Measurements from ENCODE around the gene C2CD2.

Gene C2CD2

DNA sequence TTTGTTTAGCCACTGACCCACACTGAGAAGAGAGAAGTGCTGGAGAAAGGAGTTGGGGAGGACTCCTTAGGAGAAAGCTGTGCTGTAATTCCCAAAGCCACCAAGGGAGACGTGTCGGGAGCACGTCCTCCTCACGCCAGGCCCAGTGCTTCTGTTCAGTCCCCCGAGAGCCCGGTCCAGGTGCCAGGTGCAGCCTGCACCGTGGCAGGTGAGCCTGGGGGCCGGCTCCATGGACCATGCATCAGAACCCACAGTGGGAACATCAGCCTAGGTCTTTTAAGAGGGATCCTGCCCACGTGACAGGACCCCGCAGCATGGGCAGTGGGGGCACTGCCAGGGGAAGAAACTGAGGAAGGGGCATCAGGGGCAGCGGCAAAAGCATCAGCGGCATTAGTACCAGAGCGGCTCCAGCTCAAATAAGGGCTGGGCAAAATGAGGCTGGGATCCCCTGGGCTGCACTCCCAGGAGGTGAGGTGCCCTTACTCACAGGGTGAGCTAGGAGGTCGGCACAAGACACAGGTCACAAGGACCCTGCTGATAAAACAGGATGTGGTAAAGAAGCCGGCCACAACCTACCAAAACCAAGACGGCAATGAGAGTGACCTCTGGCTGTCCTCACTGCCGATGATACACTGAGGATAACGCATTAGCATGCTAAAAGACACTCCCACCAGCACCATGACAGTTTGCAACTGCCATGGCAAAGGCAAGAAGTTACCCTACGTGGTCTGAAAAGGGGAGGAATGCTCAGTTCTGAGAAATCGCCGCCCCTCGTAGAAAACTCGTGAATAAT lies 50.1 kb downstream of the C2CD2 start:
- DNase-seq: no peak

DNA sequence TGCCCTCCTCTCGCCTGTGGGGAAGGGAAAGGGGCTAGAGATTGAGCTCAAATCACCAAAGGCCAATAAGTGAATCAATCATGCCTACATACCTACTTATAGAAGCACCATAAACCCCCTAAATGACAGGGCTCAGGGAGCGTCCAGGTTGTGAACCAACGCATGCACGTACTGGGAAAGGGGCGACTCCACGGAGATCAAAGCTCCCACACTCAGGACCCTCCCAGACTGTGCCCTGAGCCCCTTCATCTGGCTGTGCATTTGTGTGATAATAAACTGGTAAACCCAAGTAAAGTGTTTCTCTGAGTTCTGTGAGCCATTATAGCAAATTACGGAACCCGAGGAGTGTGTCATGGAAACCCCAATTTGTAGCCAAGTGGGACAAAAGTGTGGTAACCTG lies 50.9 kb downstream of the C2CD2 start:
- no peak for DNase-seq

- no peak for DNase-seq
These were observed 52.0 kb downstream of the C2CD2 start for GRCh38 chr21:41901782-41902181.

GRCh38 chr21:41901099-41901498 lies 52.7 kb downstream of the C2CD2 start:
- no peak for DNase-seq

- DNase-seq: no peak
These were observed 53.4 kb downstream of the C2CD2 start for GRCh38 chr21:41900401-41900800.

DNA sequence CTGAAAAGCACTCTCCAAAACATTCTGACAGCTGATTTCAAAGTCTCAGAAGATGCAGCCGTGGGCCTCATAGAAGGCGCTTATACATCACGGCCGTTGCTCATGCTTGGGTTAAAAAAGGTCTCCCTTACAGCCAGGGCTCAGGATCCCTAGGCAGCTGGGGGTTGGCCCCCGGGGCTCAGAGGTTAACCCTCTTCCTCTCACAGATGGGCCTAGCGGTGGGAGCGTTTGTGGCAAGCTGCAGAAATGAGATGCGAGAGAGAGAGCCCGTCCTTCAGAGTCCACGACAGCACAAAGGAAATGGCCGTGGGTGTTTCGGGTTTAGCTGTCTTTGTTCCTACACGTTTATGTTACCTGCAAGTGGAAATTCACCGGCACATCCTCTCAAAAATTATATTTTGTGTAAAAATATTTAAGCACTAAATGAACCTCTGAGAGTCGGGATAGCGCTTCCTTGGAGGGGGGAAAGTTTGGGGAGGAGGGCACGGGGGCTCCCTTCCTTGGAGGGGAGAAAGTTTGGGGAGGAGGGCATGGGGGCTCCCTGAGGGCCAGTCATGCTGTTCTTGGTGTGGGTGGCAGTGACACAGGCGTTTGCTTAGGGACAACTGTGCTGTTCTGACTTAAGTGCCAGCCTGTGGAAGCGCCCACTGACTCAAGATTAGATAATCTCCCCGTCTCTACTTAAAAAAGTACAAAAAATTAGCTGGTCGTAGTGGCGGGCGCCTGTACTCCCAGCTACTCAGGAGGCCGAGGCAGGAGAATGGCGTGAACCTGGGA lies 54.2 kb downstream of the C2CD2 start:
- no peak for DNase-seq

DNA sequence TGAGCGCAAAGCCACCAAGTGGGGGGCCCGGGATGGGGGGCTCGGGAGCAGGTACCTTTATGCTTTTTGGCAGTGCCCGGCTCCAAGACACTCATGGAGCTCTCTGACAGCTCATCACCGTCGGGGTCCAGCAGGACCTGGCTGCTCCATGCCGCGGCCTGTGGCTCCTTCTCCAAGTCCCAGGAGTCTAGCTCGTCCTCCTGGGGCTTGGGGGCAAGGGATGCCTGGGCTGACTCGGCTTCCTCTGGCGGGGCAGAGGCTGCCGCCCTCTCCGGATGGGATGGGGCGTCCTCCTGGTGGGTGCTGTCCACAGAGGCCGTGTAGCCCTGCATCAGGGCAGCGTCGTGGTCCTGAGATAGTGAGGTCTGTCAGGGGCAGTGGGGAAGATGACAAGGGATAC lies 54.8 kb downstream of the C2CD2 start:
- DNase-seq: no peak

DNA sequence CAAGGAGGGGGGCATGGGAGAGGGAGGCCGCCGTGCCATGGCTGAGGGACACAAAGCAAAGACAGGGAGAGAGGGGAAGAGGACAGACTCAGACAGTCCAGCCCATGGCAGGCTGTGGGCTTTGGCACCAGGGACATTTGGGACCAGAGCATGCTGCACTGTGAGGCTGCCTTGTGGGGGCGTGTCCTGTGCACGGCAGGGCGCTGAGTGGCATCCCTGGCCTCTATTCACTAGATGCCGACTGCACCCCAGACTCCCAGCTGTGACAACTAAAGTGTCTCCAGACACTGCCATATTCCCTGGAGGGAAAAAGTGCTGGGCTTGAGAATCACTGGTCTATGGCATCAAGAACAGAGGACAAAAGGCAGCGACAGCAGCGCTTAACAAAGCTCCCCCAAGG lies 56.1 kb downstream of the C2CD2 start:
- DNase-seq: no peak

GRCh38 chr21:41897047-41897669 lies 56.7 kb downstream of the C2CD2 start:
- DNase-seq: no peak

DNA sequence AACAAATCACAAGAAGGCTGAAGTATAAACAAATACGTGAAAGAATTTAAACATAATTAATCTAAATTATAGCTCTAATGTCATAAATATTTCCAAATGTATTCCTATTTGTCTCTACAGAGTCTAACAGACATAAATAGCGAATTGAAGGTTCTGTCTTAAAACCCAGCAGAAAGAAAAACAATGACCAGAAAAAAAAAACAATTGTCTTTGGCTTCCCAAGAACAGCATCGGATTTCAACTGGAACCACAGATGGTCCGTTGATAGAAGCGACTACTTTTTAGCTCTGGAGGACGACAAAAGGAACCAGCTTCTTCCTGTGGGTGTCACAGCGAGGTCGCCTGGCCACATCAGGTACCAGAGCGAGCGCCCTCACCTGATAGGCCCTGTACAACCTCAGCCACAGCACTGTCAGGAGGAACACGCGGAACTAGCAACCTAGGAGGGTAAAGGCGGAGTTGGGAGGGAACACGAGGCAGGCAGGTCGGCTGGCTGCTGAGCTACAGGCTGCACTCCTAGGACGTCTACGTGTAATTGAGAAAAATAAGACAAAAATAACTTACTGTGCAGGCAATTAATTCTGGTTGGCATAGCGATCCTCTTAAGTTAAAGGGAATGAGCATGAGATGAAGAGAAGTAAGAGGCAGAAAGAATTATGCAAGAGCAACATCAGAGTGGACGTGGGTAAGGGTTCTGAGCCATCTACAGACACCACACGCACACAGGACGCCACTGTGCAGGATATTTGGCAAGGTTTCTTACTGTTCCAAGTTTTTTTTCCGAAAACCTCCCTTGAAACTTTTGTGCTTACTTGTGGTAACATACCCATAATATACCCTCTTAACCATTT lies 58.0 kb downstream of the C2CD2 start:
- DNase-seq: no peak

DNA sequence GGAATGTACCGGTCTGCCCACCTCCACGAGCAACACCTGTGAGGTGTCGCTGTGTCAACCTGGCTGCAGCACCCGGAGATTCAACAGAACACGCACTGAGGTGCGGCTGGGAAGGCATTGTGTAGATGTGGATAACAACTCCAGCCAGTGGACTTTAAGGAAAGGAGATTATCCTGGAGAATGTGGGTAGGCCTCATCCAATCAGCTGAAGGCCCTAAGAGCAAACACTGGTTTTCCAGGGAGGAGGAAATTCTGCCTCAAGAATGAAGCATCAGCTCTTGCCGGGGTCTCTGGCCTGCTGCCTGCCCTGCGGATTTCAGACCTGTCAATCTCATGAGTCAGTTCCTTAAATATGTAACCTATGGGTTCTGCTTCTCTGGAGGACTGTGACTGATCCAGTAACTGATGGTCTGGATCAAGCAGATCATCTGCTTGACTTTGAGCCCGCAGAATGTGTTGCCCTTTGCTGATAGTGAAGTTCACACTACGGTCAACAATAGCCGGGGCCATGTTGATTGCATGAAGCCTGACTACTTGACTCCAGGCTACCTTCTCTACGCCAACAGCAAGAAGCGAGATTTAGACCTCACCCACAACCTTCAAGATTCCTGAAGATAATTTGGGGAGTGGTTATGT lies 58.8 kb downstream of the C2CD2 start:
- DNase-seq: no peak

DNA sequence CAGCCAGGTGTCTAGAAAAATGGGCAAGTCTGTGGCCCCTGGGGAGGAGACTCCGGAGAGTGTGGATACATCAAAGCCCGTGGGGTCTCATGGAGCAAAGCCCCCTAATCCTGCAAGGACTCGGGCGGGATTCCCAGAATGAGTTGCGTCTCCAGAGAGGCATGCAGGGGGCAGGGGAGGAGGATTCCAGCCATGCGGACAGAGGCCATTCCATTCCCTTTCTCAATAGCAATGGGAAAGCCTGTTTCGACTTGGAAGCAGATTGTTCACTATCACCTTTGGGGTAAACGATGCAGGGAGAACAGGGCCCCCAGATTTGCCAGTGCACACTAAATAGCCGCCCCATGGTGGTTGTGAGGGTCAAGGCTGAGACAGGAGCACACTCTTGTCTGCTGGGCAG lies 59.3 kb downstream of the C2CD2 start:
- DNase-seq: no peak

DNA sequence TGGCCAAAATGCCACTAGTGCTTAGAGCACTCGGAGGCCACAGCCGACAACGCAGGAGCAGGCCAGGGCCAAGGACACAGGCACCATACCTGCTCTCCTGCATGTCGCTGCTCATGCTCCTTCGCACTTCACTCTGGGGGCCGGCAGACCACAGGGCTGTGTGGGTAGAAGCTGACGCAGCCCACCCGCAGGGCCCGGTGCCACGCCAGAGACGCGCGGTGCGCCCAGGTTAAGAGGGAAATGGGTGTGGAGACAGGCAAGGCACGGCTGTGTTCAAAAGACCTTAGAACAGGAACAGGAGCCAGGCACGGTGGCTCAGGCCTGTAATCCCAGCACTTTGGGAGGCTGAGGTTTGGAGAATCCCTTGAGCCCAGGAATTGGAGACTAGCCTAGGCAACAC lies 61.1 kb downstream of the C2CD2 start:
- no peak for DNase-seq

GRCh38 chr21:41891132-41891531 lies 62.7 kb downstream of the C2CD2 start:
- DNase-seq: no peak

DNA sequence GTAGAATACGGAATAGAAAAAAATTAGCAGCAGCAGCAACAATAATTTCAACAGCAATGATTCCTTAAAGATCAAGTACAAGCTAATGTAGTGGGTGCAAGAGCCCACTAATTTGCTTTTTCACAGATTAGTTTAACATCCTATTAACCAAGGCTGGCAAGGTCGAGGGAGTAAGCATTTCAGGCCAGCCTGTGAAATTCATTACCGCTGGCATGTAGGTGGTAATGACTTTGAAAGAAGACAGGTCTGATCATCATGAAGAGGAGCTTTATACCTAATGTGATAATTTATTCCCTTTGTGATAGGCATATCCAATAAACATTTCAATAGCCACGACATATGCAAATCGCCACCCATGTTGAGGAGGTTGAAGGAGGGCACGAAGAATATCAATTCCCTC lies 63.5 kb downstream of the C2CD2 start:
- no peak for DNase-seq

DNA sequence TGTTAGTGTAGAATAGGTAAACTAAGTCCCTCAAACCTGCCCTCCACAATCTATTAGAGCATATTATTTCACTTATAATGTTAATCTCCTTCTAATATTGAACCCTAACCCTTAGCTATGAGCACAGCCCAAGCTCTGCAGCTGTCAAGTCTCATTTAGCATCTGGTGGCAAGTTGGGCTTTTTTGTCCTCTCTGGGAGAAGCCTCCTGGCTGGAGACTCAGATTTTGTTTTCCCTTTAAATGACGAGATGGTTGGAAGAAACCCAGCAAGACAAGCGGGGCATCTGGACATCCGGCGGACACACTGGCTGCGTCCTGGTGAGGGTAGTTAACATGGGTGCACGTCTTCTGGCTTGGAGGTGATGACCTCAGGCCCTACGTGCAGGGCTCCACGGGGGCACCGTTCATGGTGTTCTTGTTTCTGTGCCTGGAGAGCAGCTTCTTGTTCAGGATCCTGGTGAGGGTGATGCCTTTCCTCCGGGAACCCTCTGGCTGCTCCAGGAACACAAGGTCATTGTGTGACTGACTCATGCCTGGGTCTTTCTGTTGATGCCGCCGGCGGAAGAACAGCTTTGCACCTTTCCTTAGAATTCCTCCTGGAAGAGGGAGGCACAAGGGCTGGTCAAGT lies 65.0 kb downstream of the C2CD2 start:
- DNase-seq: no peak

DNA sequence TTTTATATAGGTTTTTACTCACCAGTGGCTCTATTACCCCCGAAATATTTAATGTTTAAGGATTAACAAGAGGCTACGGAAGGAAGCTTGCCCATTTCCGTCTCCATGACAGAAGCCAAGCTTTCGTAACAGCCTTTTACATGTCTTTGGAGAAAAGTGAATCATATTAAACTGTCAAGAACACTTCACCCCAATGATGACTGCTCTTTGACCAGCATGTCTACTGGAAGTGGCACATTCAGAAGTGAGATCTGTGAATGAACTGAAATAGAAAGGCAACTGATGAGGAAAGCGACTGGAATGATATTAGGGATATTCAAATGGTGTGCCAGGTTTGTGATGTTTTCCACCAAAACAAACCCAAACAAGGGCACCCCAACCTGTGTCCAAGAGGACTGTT lies 66.2 kb downstream of the C2CD2 start:
- no peak for DNase-seq

GRCh38 chr21:41886328-41886727 lies 67.5 kb downstream of the C2CD2 start:
- no peak for DNase-seq

GRCh38 chr21:41885341-41886024 lies 68.3 kb downstream of the C2CD2 start:
- DNase-seq: no peak

GRCh38 chr21:41884501-41885030 lies 69.3 kb downstream of the C2CD2 start:
- DNase-seq: no peak

GRCh38 chr21:41883582-41883981 lies 70.2 kb downstream of the C2CD2 start:
- DNase-seq: no peak
